Activated CD4-positive, alpha-beta T cell treated with anti-CD3 and anti-CD28 coated beads, Interleukin-2, Interleukin-4, amounts not matched to agents 100 ng/mL and 50 ng/mL, durations not matched to agents 16 hours and 8 hours (primary cell): Measurements from ENCODE around the gene VARS2.
"Not testable (repeated sequence)": the region's sequence is repeated elsewhere in the genome, so short reads cannot be mapped to it uniquely, and the experiment has no call there.

Source experiments
- DNase-seq: peaks from one replicate; pipeline ENCODE4 v3.0.0-alpha.2; 2020; ENCODE audit warnings: low spot score

The VARS2 gene

DNA sequence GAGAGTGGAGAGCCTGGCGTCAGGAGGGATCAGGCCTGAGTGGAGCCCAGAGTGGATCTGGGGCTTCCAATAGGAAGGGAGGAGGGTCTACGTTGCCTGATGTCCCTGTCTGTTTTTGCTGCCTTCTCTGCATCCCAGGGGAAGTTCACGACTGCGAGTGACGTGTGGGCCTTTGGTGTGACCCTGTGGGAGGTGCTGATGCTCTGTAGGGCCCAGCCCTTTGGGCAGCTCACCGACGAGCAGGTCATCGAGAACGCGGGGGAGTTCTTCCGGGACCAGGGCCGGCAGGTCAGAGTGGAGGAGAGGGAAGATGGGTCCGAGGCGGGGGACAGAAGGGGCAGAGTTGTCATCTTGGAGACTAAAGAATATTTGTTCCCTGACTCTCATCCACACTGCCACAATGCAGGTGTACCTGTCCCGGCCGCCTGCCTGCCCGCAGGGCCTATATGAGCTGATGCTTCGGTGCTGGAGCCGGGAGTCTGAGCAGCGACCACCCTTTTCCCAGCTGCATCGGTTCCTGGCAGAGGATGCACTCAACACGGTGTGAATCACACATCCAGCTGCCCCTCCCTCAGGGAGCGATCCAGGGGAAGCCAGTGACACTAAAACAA is 15.2 kb upstream of the VARS2 start:
- DNase-seq: no peak

GRCh38 chr6:30900863-30901417 is 13.1 kb upstream of the VARS2 start:
- DNase-seq: no peak

DNA sequence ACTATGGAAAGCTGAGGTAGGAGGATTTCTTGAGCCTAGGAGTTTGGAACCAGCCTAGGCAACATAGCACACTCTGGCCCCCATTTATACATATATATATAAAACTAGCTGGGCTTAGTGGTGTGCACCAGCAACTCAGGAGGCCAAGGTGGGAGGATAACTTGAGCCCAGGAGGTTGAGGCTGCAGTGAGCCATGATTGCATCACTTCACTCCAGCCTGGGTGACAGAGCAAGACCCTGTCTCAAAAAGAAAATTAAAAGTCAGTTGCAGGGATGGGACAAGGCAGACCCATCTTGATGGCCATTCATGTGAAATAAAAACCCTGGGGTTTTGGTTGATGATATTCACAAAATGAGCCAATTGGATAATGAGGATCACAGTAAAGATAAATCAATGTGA is 12.6 kb upstream of the VARS2 start:
- no peak for DNase-seq

DNA sequence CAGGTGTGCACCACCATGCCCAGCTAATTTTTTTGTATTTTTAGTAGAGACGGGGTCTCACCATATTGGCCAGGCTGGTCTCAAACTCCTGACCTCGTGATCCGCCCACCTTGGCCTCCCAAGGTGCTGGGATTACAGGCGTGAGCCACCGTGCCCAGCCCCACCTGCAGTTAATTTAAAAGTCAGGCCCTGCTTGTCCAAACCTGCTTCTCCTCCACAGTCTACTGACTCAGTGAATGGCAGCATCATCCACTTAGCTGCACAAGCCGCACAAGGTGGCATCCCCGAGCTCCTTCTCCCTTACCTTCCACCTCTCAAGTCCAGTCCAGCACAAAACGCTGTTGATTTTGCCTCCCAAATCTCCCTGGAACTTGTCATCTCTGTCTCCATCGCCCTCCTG is 11.8 kb upstream of the VARS2 start:
- not testable (repeated sequence) for DNase-seq

DNA sequence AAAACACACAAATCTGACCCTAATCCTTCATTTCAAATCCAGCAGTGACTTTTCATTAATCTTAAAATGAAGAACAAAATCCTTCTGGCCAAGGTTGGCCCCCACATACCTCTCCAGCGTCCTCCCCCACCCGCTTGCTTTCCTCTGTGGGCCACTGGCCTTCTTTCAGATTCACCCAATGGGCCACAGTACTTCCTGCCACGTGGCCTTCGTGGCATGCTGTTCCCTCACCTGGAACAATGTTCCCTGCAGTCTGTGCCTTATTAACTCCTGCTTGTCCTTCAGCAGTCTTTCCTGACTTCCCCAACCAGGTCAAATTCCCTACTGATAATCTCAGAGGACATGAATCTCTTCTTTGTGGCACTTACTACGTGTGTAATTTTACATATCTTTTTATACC is 11.3 kb upstream of the VARS2 start:
- no peak for DNase-seq

GRCh38 chr6:30903236-30903635 is 10.8 kb upstream of the VARS2 start:
- DNase-seq: no peak

- not testable (repeated sequence) for DNase-seq
These were observed 6.7 kb upstream of the VARS2 start for GRCh38 chr6:30907290-30907757.

DNA sequence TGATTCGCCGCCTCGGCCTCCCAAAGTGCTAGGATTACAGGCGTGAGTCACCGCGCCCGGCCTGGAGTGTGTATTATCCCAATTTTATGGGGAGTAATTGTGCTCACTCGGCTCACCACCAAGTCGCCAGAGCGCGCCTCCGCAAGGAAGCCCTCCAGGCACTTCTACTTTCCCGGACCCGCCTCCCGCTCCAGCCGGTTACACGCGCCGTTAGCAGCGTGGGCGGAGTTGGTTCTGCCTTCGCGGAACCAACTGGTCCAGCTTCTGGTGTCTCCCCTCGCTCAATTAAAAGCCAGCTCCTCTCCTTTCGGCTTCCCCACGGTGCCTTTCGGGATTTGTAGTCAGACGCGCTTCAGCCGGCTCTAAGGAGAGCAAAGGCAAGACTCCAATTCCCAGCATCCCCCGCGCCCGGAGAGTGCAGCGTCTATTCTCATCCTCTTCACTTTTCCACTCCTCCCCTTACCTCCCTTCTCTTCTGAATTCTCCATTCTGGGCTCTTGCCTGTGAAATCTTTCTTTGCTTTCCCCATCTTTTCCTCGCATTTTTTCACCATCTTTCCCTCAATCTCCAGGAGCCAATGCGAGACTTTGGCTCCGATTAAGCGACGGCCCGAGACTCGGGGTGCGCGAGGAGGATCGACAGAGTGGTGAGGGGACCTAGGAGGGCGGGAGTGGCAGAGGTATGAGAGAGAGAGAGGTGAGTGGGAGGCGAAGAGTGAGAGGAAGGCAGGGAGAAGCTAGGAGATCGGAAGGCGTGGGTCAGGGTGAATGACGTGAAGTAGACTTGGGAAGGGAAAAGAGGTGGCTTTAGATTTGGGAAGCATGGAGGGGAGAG is 6.1 kb upstream of the VARS2 start, which contains the start of gene GTF2H4:
GTF2H4 (plus strand) TSS at position 450 of the 834 bp plus-strand sequence.
- peak; percentile 98 for DNase-seq

GRCh38 chr6:30908700-30909099 is 5.3 kb upstream of the VARS2 start:
- DNase-seq: no peak

DNA sequence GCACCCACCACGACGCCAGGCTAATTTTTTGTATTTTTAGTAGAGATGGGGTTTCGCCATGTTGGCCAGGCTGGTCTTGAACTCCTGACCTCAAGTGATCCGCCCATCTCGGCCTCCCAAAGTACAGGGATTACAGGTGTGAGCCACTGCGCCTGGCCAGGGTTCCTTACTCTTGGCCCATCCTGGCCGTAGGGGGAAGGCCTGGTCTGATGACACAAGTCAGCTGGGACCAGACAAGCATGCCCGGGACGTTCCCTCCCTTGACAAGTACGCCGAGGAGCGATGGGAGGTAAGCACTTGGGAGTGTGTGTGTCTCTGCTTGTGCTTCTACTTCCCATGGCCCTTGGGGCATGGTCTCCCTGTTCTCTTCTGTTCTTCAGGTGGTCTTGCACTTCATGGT is 3.6 kb upstream of the VARS2 start:
- DNase-seq: not testable (repeated sequence)

DNA sequence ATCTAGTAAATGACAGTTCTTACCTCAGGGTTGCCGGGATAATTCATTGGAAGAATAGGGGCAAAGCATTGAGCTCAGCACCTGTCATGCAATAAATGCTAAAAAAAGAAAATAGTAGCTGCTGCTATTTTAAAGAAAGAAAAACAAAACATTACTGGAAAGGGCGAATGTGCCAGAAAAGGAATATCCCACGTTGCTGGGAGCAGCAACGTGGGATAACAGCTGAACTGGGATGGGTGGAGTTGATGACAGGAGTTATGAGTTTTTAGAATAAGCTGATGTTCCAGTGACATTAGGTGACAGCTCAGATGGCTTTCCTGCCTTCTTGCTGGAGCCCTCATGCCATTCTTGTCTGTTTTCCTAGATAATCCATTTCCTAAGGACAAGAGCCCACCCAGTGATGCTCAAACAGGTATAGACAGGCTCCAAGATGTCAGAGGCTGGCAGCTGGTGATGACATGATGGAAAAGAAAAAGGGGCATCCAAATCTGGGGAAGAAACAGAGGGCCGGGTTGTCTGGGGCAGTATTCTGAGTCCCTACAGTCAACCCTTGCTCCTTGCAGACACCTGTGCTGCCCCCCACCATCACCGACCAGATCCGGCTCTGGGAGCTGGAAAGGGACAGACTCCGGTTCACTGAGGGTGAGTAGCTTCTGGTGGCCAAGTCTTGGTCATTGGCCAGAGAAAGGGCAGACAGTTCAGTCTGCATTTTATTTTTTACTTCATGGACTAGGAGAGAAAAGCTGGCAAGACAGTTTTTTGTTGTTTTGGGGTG is 1.1 kb upstream of the VARS2 start:
- no peak for DNase-seq

- DNase-seq: no peak
These were observed 340 bp upstream of the VARS2 start for GRCh38 chr6:30913721-30914075.

- DNase-seq: no peak
These were observed 984 bp downstream of the VARS2 start for GRCh38 chr6:30914854-30915590.

DNA sequence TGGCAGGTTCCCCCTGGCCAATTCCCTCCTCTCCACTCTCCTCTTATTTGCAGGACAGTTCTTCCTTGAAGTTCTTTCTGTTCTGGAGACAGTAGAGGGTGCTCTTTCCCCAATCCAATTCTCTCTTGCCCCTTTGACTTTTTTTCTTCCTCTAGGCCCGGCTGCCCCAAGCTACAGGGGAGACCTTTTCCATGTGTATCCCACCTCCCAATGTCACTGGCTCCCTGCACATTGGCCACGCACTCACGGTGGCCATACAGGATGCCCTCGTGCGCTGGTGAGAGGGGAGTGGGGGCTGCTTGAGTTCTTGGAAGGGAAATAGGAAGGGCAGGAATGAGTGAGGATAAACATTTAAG is 1.5 kb downstream of the VARS2 start:
- DNase-seq: peak; percentile 39

DNA sequence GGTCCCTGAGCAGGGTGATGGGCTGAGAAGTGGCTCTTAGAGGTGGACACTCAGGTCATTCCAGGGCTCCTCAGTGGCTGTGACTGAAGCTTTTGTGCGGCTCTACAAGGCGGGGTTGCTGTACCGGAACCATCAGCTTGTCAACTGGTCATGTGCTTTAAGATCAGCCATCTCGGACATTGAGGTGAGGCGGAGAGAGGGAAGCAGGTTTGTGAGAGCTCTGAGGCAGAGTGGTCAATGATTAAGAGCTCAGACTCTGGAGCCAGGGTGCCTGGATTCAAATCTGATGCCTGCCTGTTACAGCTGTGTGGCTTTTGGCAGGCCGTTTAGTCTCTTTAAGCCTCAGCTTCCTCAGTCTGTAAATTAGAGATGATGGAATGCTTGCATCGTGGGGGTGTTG is 3.0 kb downstream of the VARS2 start:
- no peak for DNase-seq

DNA sequence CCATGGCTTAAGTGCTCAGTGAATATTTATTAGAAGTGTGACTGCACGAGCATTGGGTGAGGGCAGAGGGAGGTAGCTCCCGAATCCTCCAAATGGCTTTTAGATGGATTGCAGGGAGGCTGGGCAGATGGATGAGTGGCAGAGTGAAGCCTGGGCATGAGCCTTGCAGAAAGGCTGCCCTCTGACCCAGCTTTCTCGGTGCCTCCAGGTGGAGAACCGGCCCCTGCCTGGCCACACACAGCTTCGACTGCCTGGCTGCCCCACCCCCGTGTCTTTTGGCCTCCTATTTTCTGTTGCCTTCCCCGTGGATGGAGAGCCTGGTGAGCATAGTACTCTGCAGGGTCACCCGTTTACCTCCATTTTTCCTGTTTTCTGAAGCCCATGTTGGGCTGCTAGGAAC is 3.4 kb downstream of the VARS2 start:
- no peak for DNase-seq

- DNase-seq: no peak
These were observed 4.6 kb downstream of the VARS2 start for GRCh38 chr6:30918670-30919069.

DNA sequence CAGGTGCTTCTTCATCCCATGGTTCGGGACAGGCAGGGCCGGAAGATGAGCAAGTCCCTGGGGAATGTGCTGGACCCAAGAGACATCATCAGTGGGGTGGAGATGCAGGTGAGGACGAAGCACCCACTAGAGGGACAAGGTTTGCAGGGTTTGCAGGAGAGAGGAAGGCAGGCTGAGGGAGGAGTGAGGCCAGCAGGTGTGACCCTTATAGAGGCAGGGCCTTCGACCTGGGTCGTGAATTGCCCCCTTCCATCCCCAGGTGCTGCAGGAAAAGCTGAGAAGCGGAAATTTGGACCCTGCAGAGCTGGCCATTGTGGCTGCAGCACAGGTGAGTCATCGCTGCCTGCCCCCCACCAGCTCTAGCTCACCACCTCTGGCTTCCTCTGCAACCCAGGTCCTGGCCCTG is 8.4 kb downstream of the VARS2 start:
- no peak for DNase-seq

GRCh38 chr6:30924040-30924627 is 10.1 kb downstream of the VARS2 start:
- DNase-seq: not testable (repeated sequence)

- DNase-seq: no peak
These were observed 12.6 kb downstream of the VARS2 start for GRCh38 chr6:30926644-30927043.

GRCh38 chr6:30927080-30927479 is 13.0 kb downstream of the VARS2 start:
- not testable (repeated sequence) for DNase-seq
